ENCODE results near the gene MB21D2.

- no peak for TF ChIP-seq POLR2A (IDR thresholded peaks at IDR 0.05)
- TF ChIP-seq, protein P1, sequence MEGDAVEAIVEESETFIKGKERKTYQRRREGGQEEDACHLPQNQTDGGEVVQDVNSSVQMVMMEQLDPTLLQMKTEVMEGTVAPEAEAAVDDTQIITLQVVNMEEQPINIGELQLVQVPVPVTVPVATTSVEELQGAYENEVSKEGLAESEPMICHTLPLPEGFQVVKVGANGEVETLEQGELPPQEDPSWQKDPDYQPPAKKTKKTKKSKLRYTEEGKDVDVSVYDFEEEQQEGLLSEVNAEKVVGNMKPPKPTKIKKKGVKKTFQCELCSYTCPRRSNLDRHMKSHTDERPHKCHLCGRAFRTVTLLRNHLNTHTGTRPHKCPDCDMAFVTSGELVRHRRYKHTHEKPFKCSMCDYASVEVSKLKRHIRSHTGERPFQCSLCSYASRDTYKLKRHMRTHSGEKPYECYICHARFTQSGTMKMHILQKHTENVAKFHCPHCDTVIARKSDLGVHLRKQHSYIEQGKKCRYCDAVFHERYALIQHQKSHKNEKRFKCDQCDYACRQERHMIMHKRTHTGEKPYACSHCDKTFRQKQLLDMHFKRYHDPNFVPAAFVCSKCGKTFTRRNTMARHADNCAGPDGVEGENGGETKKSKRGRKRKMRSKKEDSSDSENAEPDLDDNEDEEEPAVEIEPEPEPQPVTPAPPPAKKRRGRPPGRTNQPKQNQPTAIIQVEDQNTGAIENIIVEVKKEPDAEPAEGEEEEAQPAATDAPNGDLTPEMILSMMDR (IDR thresholded peaks at IDR 0.05) = no peak
Measured at GRCh38 chr3:192794216-192794615, 123.4 kb downstream of the MB21D2 start.

Measured in adrenal gland (tissue), 5 donors.